Astrocyte (in vitro differentiated cells and primary cell): ENCODE results near the gene STARD3NL.
"Not testable (repeated sequence)": the region's sequence is repeated elsewhere in the genome, so short reads cannot be mapped to it uniquely, and the experiment has no call there.

Source experiments
- CTCF ChIP-seq: IDR thresholded peaks from 2 replicates; pipeline ENCODE4 v1.5.1; 2011; ENCODE audit warnings: low read depth, mild to moderate bottlenecking, inconsistent platforms, low read length, moderate library complexity; ENCODE audit not compliant: insufficient read depth
- EZH2 ChIP-seq: IDR thresholded peaks from 2 replicates; pipeline ENCODE4 v1.6.1; 2012; ENCODE audit warnings: mild to moderate bottlenecking, low read length, inconsistent platforms; ENCODE audit not compliant: insufficient read depth

- not testable (repeated sequence) for TF ChIP-seq CTCF, EZH2
Observed at GRCh38 chr7:38270405-38270804, 92.4 kb downstream of the STARD3NL start.
